ENCODE data around the gene ZSWIM2. TPM values are rescaled to one million over a fixed set of nuclear protein-coding genes. Genes with fewer than 3 reads are reported as not detected.

ZSWIM2 gene
- polyA plus RNA-seq, 1 of the 3 experiments (the other 2 are of a cell fraction) = 0.05 TPM

- Histone ChIP-seq H3K9me2 (no peaks in the 10 kb centered on the region), H3K4me3 (ENCODE audit: low read depth in 2 of 2, low read length in 1 of 2) (no peak overlapping the region), H3K79me2 (ENCODE audit: insufficient read depth) (no peaks in the 10 kb centered on the region), H3K27me3 (ENCODE audit: insufficient read depth) (no peaks in the 10 kb centered on the region), H4K20me1 (ENCODE audit: insufficient read depth) (no peaks in the 10 kb centered on the region), H3K4me2 (no peak overlapping the region), H3K4me1 (ENCODE audit: control insufficient read depth in 1 of 2, insufficient read depth in 2 of 2, low read depth in 1 of 2, low read length in 1 of 2) (peaks cover 0 to 10% of the 10 kb centered on the region in 2 experiments; a peak in 2 of 4 replicates), H3K9me3 (no peaks in the 10 kb centered on the region), H3K9ac (no peak overlapping the region), H3K36me3 (replicated peaks in 1 of 2; ENCODE audit: control insufficient read depth in 1 of 2, insufficient read depth in 2 of 2, low read length in 1 of 2) (no peaks in the 10 kb centered on the region), H3F3A (replicated peaks; ENCODE audit: insufficient read depth) (peaks cover 9% of the 10 kb centered on the region), H2AFZ (ENCODE audit: low read depth) (no peak overlapping the region), H3K27ac (ENCODE audit: low read depth in 2 of 2, low read length in 1 of 2) (no peak overlapping the region; a peak in 1 of 4 replicates)
- ChIA-PET CTCF (no interaction called here), POLR2A (no interaction called here)
- 83% methylated on average over 3 of the region's 3 CpGs for WGBS (ENCODE audit: low lambda C conversion rate)
- no peak for DNase-seq
- TF ChIP-seq GATA2 (CRISPR knock-in tag; IDR thresholded peaks at IDR 0.05) (no peak), MAX (IDR thresholded peaks at IDR 0.05; ENCODE audit: low read depth) (no peak), GABPA (IDR thresholded peaks at IDR 0.05; ENCODE audit: low read depth) (no peak), CTCF (IDR thresholded peaks at IDR 0.05) (no peak), USF2 (IDR thresholded peaks at IDR 0.05; ENCODE audit: borderline replicate concordance, low read depth, low read length) (no peak), FOSL2 (IDR thresholded peaks at IDR 0.05; ENCODE audit: borderline replicate concordance, low read depth) (no peak), NFIC (IDR thresholded peaks at IDR 0.05; ENCODE audit: borderline replicate concordance) (no peak), SIN3A (IDR thresholded peaks at IDR 0.05; ENCODE audit: borderline replicate concordance, low read depth, low read length) (no peak), REST (IDR thresholded peaks at IDR 0.05; ENCODE audit: low read depth, low read length) (no peak), POLR2AphosphoS5 (IDR thresholded peaks at IDR 0.05; ENCODE audit: low read depth, low read length) (no peak), YY1 (IDR thresholded peaks at IDR 0.05; ENCODE audit: low read depth) (no peak), EP300 (IDR thresholded peaks at IDR 0.05; ENCODE audit: borderline replicate concordance in 1 of 2, low read depth in 1 of 2, low read length in 1 of 2) (no peak), TCF12 (IDR thresholded peaks at IDR 0.05) (no peak), RCOR1 (IDR thresholded peaks at IDR 0.05; ENCODE audit: low read length) (no peak), FOXM1 (IDR thresholded peaks at IDR 0.05; ENCODE audit: low read depth) (no peak), JUND (IDR thresholded peaks at IDR 0.05) (no peak), ZBTB33 (IDR thresholded peaks at IDR 0.05; ENCODE audit: borderline replicate concordance, low read depth) (no peak)
Observed at GRCh38 chr2:186842373-186842772, 6.6 kb downstream of the ZSWIM2 start.

Data from SK-N-SH (cell line).